Measurements from ENCODE around the gene N4BP3.
"Not testable (repeated sequence)": the region's sequence is repeated elsewhere in the genome, so short reads cannot be mapped to it uniquely, and the experiment has no call there.

N4BP3 gene

DNA sequence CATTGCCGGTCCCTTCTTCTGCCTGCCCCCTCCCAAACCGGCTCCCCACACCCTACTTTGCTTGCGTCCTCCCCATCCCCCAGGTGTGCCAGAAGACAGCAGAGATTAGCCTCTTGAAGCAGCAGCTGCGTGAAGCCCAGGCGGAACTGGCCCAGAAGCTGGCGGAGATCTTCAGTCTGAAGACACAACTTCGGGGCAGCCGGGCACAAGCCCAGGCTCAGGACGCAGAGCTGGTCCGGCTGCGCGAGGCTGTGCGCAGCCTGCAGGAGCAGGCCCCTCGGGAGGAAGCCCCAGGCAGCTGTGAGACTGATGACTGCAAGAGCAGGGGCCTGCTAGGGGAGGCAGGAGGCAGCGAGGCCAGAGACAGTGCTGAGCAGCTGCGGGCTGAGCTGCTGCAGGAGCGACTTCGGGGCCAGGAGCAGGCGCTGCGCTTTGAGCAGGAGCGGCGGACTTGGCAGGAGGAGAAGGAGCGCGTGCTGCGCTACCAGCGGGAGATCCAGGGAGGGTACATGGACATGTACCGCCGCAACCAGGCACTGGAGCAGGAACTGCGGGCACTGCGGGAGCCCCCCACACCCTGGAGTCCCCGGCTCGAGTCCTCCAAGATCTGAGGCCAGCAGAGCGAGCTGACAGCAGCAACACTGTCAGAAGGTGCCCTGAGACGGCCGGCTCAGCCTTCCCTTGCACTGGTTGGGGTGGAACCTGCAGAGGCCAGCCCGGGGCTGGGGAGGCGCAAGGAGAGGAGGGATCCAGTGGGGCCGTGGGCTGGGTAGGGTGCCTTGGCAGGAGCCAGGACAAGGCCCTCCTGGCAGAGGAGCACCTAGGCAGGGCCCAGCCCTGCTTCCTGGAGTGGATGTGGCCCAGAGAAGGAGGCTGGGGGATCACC lies 8.3 kb downstream of the N4BP3 start:
- DNase-seq (ENCODE audit: low spot score) = peak; percentile 82

DNA sequence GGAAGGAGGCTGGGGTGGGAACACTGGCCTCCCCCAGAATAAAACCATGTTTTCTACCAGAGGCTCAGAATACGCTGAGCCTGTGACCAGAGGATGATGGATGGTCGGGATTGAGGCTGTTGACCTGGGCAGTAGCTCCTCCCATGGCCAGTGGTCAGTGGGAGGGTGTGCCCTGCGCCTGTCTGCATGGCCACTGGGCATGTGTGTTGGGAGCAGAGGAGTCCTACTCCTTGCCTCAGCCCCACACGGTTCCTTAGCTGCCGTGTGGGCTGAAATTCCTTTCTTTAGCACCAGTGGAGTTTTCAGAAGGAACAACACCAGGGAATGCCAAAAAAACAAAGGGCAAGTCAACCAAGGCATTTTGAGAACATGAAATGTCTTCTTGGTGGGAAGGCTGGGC lies 9.0 kb downstream of the N4BP3 start:
- no peak for DNase-seq (ENCODE audit: low spot score)

DNA sequence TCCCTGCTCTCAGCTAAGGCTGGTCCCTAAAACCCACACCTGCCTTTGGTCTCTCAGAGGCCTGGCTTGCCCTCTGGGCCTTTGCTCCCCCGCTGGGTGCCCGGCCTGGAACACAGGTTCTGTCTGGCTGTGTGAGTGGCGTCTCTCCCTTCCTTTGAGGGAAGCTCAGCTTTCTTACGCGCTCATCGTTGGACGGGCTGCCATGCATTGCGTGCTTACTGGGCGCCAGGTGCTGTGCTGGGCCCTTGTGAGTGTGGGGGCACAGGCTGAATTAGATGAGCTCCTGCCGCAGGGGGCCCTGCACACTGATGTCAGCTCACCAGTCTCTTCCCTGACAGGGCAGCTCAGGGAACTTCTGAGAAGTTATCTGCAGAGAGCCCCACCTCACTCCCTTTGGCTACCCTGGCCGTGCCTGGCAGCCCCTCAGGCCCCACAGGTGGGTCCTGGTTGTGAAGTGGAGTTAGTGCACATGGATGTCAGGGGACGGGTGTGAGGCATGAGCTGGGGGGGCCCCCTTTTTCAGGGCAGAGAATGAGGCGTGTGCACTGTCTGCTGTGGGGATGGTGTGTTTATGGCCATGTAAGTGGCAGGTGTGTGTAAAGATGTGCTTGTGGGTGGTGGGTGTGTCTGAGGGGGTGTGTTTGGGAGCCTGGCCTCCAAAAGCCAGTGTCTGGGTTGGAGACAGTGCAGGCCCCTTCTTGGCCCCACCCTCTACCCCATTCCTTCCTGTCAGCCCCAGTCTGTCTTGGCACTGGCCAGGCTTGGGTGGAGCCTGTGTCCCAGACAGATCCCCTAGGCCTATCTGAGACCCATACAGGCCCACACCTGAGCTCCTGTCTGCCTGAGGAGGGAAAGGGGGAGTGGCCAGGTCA lies 10.0 kb downstream of the N4BP3 start:
- DNase-seq (ENCODE audit: low spot score) = no peak

DNA sequence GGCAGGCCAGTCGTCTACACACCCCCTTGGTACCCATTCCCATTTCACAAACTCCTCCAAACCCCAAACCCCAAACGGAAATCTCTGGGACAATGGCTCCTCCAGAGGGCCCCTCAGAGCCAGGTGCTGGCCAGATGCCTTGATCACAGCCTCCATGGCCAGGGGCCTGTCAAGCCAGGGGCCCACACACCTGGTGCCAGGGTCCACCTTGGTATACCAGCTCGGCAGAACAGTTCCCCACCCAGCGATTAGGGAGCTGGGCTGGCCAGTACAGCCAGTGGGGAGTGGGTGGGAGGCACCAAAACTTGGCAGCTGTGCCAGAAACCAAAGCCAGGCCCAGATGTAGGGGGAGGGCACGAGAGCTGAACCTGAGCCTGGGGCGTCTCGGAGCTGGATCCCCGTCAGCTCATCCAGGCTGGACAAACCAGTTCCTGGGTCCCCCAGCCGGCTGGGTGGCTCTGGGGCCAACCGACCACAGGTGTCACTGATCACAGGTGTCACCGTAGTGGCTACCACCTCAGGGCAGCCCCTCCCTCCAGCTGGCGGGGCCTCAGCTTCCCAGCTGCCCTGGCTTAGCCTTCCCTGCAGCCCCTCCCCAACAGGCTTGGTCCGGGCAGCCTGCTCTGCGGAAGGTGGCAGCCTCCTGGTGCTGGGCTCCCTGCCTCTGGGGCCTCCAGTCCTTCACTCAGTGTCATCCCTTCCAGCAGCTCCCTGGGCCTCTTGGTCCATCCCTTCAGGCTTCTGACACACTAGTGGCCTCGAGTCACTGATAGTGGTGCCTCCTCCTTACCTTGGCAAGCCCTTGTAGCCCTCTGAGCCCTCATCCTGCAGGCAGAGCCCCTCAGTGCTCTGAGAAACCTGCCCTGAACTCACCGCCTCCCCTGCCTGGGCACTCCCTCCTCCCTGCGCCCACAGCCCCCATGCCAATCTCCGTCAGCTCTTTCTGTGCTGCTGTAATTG lies 10.9 kb downstream of the N4BP3 start:
- DNase-seq (ENCODE audit: low spot score) = no peak

DNA sequence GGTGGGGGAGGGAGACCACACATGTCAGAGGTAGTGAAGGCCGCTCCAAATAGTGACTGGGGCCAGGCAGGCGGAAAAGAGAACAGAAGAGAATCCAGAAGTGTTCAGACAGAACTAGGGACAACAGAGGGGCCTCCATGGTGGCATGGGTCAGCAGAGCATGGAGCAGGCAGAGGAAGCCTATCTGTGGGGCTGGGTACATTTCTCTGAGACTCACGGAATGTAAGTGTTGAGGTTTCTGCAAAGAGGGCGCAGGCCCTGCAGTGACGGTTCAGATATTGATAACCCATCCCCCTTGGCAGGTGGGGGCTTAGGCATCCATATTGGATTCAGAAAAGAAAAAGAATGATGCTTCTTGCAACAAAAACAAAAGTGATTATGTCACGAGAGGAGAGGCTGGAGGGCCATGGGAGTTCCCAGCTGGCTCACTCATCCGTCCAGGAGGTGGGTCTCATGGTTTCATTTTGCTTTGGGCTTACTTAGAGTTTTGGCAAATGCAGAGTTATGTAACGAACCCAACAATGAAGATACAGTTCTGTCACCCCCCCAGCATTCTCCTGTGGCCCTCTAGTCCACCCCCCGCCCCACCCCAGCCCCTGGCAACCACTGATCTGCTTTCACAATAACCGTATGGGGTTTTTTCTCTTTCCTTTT lies 12.0 kb downstream of the N4BP3 start:
- no peak for DNase-seq (ENCODE audit: low spot score)

- DNase-seq (ENCODE audit: low spot score) = no peak
These were observed 13.2 kb downstream of the N4BP3 start for GRCh38 chr5:178126556-178126955.

DNA sequence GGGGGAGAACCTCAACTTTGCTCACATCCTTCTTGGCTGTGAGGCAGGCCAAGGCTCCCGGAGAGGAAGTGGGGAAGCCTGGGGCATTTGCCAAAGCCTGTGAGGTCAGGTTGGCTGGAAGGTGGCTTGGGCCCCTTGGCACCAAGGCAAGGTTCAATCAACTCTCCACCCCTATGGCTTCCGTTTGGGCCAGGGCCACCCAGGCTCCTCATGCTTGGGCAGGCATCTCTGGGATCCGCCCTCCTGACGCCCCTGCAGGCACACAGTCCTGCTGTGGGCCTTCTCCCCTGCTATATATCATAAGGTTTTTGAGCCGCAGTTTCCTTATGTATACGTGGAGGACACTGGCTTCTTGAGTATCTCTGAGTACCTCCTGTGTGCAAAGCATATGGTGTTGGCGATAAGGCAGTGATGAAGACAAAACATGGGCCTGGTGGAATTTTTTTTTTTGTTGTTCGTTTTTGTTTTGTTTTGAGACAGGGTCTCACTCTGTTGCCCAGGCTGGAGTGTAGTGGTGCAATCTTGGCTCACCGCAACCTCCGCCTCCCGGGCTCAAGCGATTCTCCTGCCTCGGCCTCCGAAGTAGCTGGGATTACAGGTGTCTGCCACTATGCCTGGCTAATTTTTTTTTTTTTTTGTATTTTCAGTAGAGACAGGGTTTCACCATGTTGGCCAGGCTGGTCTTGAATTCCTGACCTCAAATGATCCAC lies 14.1 kb downstream of the N4BP3 start:
- not testable (repeated sequence) for DNase-seq (ENCODE audit: low spot score)

DNA sequence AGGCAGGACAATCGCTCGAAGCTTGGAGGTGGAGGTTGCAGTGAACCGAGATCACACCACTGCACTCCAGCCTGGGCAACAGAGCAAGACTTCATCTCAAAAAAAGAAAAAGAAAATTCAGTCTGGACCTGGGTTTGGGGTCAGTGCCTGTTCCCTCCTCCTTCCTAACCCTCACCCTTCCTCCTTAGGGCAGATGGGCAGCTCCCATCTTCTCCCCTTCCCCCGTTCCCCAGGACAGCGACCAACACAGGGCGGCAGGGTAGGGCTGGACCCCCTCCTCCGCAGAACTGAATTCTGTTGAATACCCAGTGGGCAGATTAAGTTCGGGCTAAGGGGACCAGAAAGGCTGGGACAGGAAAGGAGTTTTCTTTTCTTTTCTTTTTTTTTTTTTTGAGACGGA lies 16.0 kb downstream of the N4BP3 start:
- no peak for DNase-seq (ENCODE audit: low spot score)

- not testable (repeated sequence) for DNase-seq (ENCODE audit: low spot score)
These were observed 16.9 kb downstream of the N4BP3 start for GRCh38 chr5:178130234-178130575.

DNA sequence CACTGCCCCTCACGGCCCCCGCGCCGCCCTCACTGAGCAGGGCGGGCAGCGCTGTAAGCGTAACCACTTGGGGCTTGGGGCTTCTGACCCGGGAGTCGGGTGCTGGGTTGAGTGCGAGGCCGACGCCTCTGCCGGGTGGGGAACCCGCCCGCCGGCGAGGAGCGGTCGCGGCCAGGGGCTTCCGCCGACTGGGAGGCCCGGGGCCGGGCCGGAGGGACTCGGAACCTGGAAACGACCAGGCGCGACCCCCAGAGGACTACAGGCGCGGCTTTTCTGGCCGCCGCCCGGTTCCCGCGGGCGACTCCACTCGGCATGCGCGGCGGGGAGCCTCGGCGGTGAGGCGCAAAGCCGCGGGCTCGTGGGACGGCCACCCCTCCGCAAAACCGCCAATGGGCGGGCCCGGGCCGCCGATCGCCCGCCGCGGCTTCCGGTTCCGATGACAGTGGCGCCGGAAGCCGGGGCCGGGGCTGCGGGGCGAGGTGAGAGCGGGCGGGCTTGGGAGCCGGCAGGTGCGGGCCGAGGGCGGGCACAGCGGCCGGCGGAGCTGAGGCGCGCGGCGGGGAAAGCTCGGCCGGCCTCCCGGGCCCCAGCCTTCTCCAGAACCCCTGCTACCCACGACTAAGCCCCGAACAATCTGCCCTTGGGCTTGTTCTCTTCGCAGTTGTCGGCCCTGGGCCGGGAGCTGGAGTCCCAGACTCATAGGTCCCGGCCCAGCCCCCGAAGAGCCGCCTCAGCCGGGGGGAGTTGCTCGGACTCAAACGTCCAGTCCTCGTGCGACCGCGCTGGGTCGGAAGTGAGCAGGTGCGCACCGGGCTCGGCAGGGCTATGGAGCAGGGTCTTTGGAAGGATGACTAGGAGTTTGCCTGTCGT lies 17.5 kb downstream of the N4BP3 start, which contains the start of gene RMND5B:
RMND5B (plus strand) TSS at position 439 of the 870 bp plus-strand sequence. CDS start 7,106 bp downstream, outside the sequence.
- peak; percentile 88 for DNase-seq (ENCODE audit: low spot score)

DNA sequence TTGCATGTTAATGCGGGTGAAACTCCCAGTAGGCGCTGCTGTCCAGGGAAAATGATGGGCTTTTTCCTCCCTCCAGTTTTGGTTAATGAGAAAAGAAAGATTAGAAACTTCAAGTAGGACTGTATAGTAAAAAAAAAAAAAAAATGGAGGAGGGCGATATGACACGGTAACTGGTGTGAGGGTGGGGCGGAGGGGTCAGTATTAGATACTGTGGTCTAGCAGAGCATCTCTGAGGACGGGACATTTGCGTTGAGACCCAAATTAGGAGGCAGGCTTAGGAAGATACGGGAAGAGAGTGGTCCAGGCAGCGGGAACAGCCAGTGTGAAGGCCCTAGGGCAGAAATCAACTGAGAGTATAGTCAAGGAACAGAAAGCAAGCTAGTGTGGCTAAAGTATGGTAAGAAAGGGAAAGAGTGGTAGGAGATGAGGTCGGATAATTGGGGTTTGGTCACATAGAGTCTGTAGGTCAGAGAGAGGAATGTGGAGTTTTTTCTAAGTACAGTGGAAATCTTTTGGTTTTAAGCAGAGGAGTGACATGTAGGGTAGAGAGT lies 18.2 kb downstream of the N4BP3 start:
- no peak for DNase-seq (ENCODE audit: low spot score)

DNA sequence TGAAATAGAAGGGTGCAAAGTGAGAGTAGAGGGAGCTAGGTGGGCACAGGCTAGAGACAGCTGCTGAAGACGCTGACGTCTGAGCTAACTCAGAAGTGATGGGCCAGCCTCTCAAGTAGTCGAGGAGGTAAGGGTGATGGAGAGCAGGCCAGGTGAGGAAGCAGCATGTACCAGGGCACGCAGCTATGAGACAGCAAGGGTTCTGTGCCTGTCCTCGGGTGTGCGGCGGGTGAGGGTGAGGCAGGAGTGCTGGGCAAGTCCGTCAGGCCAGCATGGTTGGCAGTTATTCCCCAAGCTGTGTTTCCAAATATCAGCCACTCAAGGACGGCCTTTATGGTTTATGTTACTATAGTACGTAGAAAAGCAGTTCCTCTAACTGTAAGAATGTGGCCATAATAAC lies 23.7 kb downstream of the N4BP3 start:
- DNase-seq (ENCODE audit: low spot score) = no peak

GRCh38 chr5:178137991-178138390 lies 24.7 kb downstream of the N4BP3 start:
- no peak for DNase-seq (ENCODE audit: low spot score)

DNA sequence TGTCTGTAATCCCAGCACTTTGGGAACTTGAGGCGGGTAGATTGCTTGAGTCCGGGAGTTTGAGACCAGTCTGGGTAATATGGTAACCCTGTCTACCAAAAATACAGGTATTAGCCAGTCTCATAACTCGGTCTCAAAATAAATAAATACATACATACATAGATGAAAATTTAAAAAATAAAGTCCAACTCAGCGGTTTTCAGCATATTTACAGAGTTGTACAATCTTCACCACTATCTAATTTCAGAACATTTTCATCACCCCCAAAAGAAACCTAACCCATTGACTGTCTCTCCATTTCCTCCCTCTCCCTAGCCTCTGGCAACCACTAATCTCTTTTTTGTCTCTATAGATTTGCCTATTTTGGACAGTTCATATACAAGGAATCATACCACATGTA lies 28.2 kb downstream of the N4BP3 start:
- no peak for DNase-seq (ENCODE audit: low spot score)

DNA sequence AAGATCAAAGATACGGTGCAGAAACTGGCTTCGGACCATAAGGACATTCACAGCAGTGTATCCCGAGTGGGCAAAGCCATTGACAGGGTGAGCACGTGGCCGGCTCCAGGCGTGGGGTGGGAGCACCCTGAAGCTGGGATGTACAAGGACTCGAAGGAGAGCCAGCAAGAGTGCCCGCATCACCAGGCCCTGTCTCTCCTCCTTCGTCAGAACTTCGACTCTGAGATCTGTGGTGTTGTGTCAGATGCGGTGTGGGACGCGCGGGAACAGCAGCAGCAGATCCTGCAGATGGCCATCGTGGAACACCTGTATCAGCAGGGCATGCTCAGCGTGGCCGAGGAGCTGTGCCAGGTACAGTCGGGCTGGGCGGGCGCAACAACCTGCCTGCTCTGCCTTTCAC lies 29.3 kb downstream of the N4BP3 start:
- no peak for DNase-seq (ENCODE audit: low spot score)

DNA sequence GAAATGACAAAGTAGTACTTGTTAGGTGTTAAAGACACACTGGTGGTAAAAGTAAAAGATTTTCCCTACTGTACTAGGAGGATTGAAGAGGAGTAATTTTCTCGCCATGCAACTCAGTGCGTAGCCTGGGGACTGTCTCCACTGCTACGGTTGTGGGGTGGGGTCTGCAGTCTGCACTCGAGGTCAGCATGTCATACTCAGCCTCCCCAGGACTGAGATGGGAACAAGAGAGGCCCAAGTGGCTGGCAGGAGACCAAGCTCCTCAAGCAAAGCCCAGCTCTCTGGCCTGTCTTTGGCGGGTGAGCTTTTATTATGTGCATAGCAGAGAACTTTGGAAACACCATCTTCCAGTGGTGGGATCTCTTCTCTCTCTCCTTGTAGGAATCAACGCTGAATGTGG lies 29.9 kb downstream of the N4BP3 start:
- DNase-seq (ENCODE audit: low spot score) = no peak

DNA sequence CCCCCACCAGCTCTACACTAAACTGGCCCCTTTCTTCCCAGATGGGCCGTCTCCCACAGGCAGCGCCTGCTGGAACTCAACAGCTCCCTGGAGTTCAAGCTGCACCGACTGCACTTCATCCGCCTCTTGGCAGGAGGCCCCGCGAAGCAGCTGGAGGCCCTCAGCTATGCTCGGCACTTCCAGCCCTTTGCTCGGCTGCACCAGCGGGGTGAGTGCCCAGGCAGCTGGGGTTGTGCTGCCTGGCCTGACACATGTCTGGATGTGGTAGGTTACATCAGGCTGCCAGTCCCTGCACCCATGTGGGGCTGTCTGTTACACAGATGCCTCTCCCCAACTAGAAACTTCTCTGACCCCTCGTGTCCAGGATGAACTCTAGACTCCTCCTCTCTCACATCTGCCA lies 30.6 kb downstream of the N4BP3 start:
- no peak for DNase-seq (ENCODE audit: low spot score)

DNA sequence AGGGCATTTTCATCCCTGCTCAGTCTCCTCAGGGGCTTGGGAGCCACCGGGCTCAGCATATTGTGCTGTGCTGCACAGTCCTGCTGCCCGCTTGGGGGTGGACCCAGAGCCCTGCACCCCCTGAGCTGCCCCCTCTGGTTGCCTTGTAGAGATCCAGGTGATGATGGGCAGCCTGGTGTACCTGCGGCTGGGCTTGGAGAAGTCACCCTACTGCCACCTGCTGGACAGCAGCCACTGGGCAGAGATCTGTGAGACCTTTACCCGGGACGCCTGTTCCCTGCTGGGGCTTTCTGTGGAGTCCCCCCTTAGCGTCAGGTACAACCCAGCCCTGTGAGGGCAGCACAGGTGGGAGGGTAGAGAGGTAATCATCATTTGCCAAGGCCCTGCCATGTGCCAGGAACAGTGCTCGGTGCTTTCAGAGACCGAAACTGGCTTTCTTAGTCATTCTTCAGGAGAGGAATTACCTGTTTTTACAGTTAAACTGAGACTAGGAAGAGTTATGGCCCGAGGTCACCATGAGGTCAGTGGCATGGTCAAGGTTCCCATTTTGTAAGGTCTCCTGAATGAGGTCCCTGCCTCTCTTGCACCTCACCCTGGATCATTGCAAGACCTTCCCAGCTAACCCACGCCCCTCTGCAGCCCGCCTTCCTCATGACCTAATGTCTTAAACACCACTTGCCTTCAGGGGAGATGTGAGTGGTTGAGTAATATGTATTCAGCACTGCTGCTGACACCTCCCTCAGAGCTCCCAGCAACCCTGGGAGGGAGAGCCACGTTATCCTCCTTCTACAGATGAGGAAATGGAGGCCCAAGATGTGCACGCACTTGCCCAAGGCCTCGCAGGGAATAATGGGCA lies 32.9 kb downstream of the N4BP3 start:
- DNase-seq (ENCODE audit: low spot score) = peak; percentile 67
